ENCODE measurements around the gene FOXB2. TPM values are rescaled to one million over a fixed set of nuclear protein-coding genes. Genes with fewer than 3 reads are reported as not detected.

The FOXB2 gene
- total and polyA plus RNA-seq, 2 donors (not counting 3 experiments of a cell fraction or from before 2014, with no cell fraction given), result not detected

- POLR2A ChIA-PET, result no interaction called here
- peaks cover 15% of the 10 kb centered on the region in 2 experiments for H3K27me3 ChIP-seq (ENCODE audit: control insufficient read depth in 2 of 2, insufficient read depth in 2 of 2, low read length in 2 of 2)
- no peak overlapping the region for H3K4me3 ChIP-seq (replicated peaks in 1 of 3; ENCODE audit: insufficient read depth in 1 of 3, low read depth in 1 of 3, low read length in 3 of 3)
- H3K79me2 ChIP-seq (ENCODE audit: control insufficient read depth, insufficient read depth, low read length), result no peaks in the 10 kb centered on the region
- no peak for TF ChIP-seq FOS (IDR thresholded peaks at IDR 0.05; ENCODE audit: borderline replicate concordance, insufficient read depth, low read length)
- TF ChIP-seq GATA2 (IDR thresholded peaks at IDR 0.05; ENCODE audit: insufficient read depth, insufficient read length, low read depth, low read length), result no peak
- TF ChIP-seq EZH2 (IDR thresholded peaks at IDR 0.05; ENCODE audit: borderline replicate concordance, low read depth, low read length, severe bottlenecking), result no peak
- no peak for TF ChIP-seq CTCF (IDR thresholded peaks at IDR 0.05; ENCODE audit: extremely low read depth in 1 of 2, insufficient read depth in 1 of 2, low read depth in 1 of 2, low read length in 2 of 2)
- no peak for TF ChIP-seq MAX (IDR thresholded peaks at IDR 0.05; ENCODE audit: insufficient read depth, insufficient read length)
- TF ChIP-seq POLR2AphosphoS5 (IDR thresholded peaks at IDR 0.05; ENCODE audit: insufficient read depth, low read depth, low read length), result no peak
- no peak for TF ChIP-seq MYC (IDR thresholded peaks at IDR 0.05; ENCODE audit: low read depth, low read length)
- TF ChIP-seq JUN (IDR thresholded peaks at IDR 0.05; ENCODE audit: borderline replicate concordance, insufficient read depth, insufficient read length, low read depth), result no peak
- no peak for TF ChIP-seq POLR2A (IDR thresholded peaks at IDR 0.05; ENCODE audit: low read depth, low read length)
- no peaks in the 10 kb centered on the region for H3K36me3 ChIP-seq (ENCODE audit: control insufficient read depth in 2 of 2, extremely low read depth in 1 of 2, insufficient read depth in 2 of 2, low read length in 2 of 2)
- BruUV-seq (replicated peaks), result no TSS peak
- H2AFZ ChIP-seq (ENCODE audit: low read depth, low read length), result no peak overlapping the region
- H4K20me1 ChIP-seq (replicated peaks; ENCODE audit: control insufficient read depth, extremely low read depth, insufficient read depth, low read length), result no peaks in the 10 kb centered on the region
- H3K4me1 ChIP-seq (ENCODE audit: control insufficient read depth, extremely low read depth, insufficient read depth, low read length), result no peaks in the 10 kb centered on the region
- H3K27ac ChIP-seq (ENCODE audit: insufficient read depth, low read depth, low read length), result no peak overlapping the region
- H3K9ac ChIP-seq (replicated peaks; ENCODE audit: extremely low read depth, insufficient read depth, low read length), result no peak overlapping the region
- no peaks in the 10 kb centered on the region for H3K9me1 ChIP-seq (replicated peaks; ENCODE audit: control insufficient read depth, extremely low read depth, insufficient read depth, low read length)
- intact Hi-C loops (cut with micrococcal nuclease), result no loop called here
- H3K9me3 ChIP-seq (replicated peaks; ENCODE audit: control insufficient read depth, insufficient read depth, low read length), result no peaks in the 10 kb centered on the region
- H3K4me2 ChIP-seq (ENCODE audit: insufficient read depth, low read length), result no peak overlapping the region
- FAIRE-seq (no peak), DNase-seq (ENCODE audit: low read depth, low spot score) (no peak)
- dilution Hi-C loops (cut with MboI; ENCODE audit: extremely low pct_ligation_motif_present, low sequenced_read_pairs), result no loop called here
- CTCF ChIA-PET, result interaction anchor here (0.6 kb wide), 2 partner anchors 77 to 115 kb away, joined by 3 to 5 read pairs; no protein-coding TSS in a partner anchor
Observed at GRCh38 chr9:77030045-77030444, 10.6 kb downstream of the FOXB2 start.
